HG02884 (cell line): Measurements from ENCODE around the gene TOB1.
A peak's percentile ranks its signal among the peaks of the same experiment; 100 is the strongest.

Experiments
- ATAC-seq: cut with Tn5 transposase; IDR thresholded peaks from one replicate; pipeline ENCODE4 v1.9.1; 2021; ENCODE audit warnings: mild to moderate bottlenecking, moderate library complexity; ENCODE audit not compliant: unreplicated experiment

TOB1 gene

GRCh38 chr17:50866261-50866949 lies at the start of gene TOB1:
TSS of gene TOB1 (minus strand) at chr17:50866354. CDS start at chr17:50864017, 2,337 bp downstream.
- peak; percentile 60 for ATAC-seq

- ATAC-seq, result no peak
Observed at GRCh38 chr17:50914505-50915063, 48.4 kb upstream of the TOB1 start.

- ATAC-seq, result no peak
Observed at GRCh38 chr17:50913120-50913519, 47.0 kb upstream of the TOB1 start.

GRCh38 chr17:50911890-50912289 lies 45.7 kb upstream of the TOB1 start:
- no peak for ATAC-seq

- ATAC-seq, result no peak
Observed at GRCh38 chr17:50911450-50911849, 45.3 kb upstream of the TOB1 start.

- ATAC-seq, result no peak
Observed at GRCh38 chr17:50909765-50910605, 43.8 kb upstream of the TOB1 start.

- no peak for ATAC-seq
Observed at GRCh38 chr17:50908860-50909764, 43.0 kb upstream of the TOB1 start.

GRCh38 chr17:50908140-50908859 lies 42.1 kb upstream of the TOB1 start:
- ATAC-seq, result no peak

- ATAC-seq, result no peak
Observed at GRCh38 chr17:50906443-50906842, 40.3 kb upstream of the TOB1 start.

GRCh38 chr17:50905460-50905803 lies 39.3 kb upstream of the TOB1 start:
- ATAC-seq, result no peak

- ATAC-seq, result no peak
Observed at GRCh38 chr17:50904518-50905459, 38.6 kb upstream of the TOB1 start.

- no peak for ATAC-seq
Observed at GRCh38 chr17:50903604-50904517, 37.7 kb upstream of the TOB1 start.

GRCh38 chr17:50902372-50903353 lies 36.5 kb upstream of the TOB1 start:
- ATAC-seq, result no peak

- no peak for ATAC-seq
Observed at GRCh38 chr17:50900383-50900892, 34.3 kb upstream of the TOB1 start.

- ATAC-seq, result no peak
Observed at GRCh38 chr17:50899559-50900319, 33.6 kb upstream of the TOB1 start.

- no peak for ATAC-seq
Observed at GRCh38 chr17:50899005-50899460, 32.9 kb upstream of the TOB1 start.
